Measurements from ENCODE around the gene PWP1. TPM values are rescaled to one million over a fixed set of nuclear protein-coding genes. Genes with fewer than 3 reads are reported as not detected.

Gene PWP1
- total RNA-seq, 1 donor from 2014 or later, result 99.4 TPM

DNA sequence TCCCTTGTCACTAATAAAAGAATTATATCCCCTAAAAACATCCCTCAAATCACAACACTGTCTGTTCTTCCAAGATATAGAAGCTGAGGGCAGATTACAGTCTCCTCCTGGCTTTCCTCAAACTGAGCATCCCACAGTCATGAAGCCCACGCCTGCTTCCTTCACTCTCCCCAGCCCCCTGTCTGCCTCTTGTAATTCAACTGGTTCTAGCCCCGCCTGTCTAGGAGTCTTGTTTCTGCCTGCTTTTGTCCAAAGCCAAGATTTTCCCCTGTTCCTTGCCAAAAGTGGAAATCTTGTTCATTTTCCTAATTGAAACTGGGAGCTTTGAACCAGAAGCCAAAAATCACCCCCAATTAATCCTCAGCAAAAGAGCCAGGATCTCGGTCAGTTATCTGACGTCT is 35.9 kb upstream of the PWP1 start:
- DNase-seq (ENCODE audit: low read depth), result no peak

DNA sequence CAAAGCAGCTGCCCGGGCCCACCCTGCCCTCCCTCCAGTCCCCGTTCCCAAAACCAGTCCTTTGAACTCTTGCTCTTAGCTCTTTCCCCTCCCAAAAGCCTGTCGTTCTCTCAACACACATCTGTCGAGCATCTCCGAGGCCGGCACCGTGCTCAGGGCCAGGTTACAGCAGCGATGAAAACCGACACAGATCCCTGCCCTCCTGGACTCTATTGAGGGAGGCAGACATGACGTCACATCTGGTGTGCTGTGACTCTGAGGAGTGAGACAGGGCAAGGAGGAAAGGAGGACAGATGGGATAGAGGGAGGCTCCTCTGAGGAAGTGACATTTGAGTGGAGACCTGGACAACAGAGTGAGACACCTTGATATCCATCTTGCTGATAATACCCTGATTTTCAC is 34.6 kb upstream of the PWP1 start:
- H3K36me3 ChIP-seq (ENCODE audit: control insufficient read depth, insufficient read depth, low read length), result no peaks in the 10 kb centered on the region
- no peak for TF ChIP-seq CTCF (IDR thresholded peaks at IDR 0.05; ENCODE audit: insufficient read depth, low read length, poor library complexity, severe bottlenecking)
- no peaks in the 10 kb centered on the region for H3K27me3 ChIP-seq (ENCODE audit: control insufficient read depth, insufficient read depth, low read length)
- no peak overlapping the region for H3K4me3 ChIP-seq (ENCODE audit: low read depth, low read length)
- no peak for DNase-seq (ENCODE audit: low read depth)

More for the DNA sequence above, 35.9 kb upstream of the PWP1 start:
- H3K36me3 ChIP-seq (ENCODE audit: control insufficient read depth, insufficient read depth, low read length), result no peaks in the 10 kb centered on the region
- no peak for TF ChIP-seq CTCF (IDR thresholded peaks at IDR 0.05; ENCODE audit: insufficient read depth, low read length, poor library complexity, severe bottlenecking)
- no peak overlapping the region for H3K4me3 ChIP-seq (ENCODE audit: low read depth, low read length)
- H3K27me3 ChIP-seq (ENCODE audit: control insufficient read depth, insufficient read depth, low read length), result no peaks in the 10 kb centered on the region

DNA sequence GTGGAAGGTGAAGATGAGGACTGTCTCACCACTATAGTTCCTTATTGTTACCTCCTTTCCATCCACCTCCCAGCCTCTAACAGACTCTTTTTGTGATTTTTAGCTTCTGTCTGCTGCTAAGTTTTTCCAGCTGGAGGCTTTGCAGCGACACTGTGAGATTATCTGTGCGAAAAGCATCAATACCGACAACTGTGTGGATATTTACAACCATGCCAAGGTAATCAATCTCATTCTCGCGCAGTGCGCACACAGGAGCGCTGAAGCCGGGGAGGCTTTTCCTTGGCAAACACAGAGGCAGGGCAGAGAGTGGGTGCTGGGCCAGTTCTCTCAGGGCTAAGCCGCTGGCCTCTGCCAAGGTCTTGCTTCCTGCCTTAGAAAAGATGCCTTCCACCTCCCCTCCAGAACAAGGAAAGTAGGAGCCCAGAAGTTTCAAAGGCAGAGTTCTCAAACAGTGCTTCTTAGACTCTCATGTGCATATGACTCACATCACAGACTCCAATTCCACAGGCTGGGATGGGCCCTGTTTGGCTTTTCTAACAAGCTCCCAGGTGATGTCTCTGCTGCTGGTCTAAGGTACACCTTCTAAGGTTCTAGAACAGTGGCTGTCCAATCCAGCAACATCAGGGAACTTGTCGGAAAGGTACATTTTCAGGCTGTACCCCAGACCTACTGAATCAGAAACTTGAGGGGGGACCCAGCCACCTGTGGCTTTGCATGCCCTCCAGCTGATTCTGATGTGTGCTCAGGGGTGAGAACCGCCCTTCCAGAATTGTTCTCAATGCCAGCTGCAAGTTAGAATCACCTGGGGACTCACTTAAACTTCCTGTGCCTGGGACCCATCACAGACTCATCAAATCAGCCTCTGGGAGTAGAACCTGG is 33.8 kb upstream of the PWP1 start:
- no peak for TF ChIP-seq CTCF (IDR thresholded peaks at IDR 0.05; ENCODE audit: insufficient read depth, low read length, poor library complexity, severe bottlenecking)
- Histone ChIP-seq H3K36me3 (ENCODE audit: control insufficient read depth, insufficient read depth, low read length) (no peaks in the 10 kb centered on the region), H3K4me3 (ENCODE audit: low read depth, low read length) (no peak overlapping the region), H3K27me3 (ENCODE audit: control insufficient read depth, insufficient read depth, low read length) (no peaks in the 10 kb centered on the region)
- DNase-seq (ENCODE audit: low read depth), result no peak

DNA sequence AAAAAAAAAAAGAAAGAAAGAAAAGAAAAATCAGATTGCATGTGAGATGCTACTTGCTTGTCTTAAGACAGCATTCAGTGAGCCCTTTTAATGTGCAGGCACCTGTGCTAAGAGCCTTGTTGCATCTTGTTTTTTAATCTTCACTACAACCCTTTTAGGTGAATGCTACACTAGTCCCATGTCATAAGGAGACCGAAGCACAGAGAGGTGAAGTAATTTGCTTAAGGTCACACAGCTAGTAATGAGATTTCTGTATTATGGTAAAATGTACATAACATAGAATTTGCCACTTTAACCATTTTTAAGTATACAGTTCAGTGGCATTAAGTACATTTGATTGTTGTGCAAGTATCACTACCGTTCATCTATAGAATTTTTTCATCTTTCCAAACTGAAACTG is 32.1 kb upstream of the PWP1 start:
- no peak for TF ChIP-seq CTCF (IDR thresholded peaks at IDR 0.05; ENCODE audit: insufficient read depth, low read length, poor library complexity, severe bottlenecking)
- no peak overlapping the region for H3K4me3 ChIP-seq (ENCODE audit: low read depth, low read length)
- no peaks in the 10 kb centered on the region for H3K36me3 ChIP-seq (ENCODE audit: control insufficient read depth, insufficient read depth, low read length)
- no peak for DNase-seq (ENCODE audit: low read depth)
- H3K27me3 ChIP-seq (ENCODE audit: control insufficient read depth, insufficient read depth, low read length), result no peaks in the 10 kb centered on the region

DNA sequence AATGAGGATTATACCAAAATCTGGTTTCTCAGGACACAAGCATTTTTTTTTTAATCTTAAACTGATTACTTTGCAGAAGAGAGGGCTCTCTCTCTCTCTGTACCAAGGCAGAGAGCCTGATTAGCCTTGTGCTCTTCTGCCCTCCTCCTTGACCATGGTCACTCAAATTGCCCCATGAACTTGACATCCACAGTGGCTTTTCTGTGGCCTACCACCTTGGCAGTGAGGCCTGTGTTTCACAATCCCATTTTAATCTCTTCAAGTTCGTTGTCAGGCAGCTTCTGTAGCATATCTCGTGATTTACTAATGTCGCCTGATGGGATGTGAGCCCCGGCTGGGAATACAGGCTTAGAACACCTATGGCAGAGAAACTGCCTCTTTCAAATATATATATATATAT is 30.7 kb upstream of the PWP1 start:
- Histone ChIP-seq H3K4me3 (ENCODE audit: low read depth, low read length) (no peak overlapping the region), H3K36me3 (ENCODE audit: control insufficient read depth, insufficient read depth, low read length) (no peaks in the 10 kb centered on the region), H3K27me3 (ENCODE audit: control insufficient read depth, insufficient read depth, low read length) (no peaks in the 10 kb centered on the region)
- no peak for DNase-seq (ENCODE audit: low read depth)
- no peak for TF ChIP-seq CTCF (IDR thresholded peaks at IDR 0.05; ENCODE audit: insufficient read depth, low read length, poor library complexity, severe bottlenecking)
